NCI-H1105 (cell line): ENCODE results near the gene LRRC57.
"Not testable (repeated sequence)": the region's sequence is repeated elsewhere in the genome, so short reads cannot be mapped to it uniquely, and the experiment has no call there.

Source experiments
- DNase-seq: peaks from one replicate; lab custom pipeline; 2025; lab: John Stamatoyannopoulos, UW

Gene LRRC57

DNA sequence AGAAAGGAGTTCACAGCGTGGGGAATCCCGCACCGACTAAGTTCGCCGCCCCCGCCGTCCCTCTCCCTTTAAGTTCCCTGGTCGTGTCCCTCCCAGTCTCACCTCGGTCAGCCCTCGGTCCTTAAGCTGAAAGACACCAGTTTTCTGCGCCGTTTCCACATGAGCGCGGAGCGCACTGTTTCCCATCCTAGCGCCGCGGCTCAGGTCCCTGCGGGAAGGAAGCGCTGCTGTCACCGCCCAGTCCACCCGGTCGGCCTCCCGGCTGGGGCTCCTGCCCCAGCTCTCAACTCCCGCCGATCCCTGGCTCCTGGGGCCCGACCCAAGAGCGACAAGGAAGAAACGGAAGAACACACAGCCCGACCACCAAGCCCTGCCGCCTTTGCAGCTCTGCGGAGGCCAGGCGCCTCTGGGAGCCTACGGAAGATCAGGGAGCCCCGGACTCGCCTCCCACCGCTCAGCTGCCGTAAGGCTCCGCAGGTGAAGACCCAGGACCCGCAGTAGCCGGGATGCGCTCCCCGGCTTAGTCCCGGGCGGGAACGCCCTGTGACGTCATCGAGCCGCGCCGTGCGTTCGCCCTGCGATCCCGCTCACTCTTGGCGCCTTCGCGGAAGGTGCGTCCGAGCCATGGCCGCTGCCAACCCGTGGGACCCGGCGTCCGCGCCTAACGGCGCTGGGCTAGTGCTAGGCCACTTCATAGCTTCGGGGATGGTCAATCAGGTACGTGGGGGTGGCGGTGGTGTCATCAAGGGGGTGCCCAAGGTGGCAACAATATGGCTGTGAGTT is at the start of gene LRRC57, which contains the start of gene HAUS2:
Gene LRRC57, minus strand, starts transcription at position 545 of the 783 bp plus-strand sequence. Its CDS starts 359 bp downstream, at position 186.
Gene HAUS2, plus strand, starts transcription at position 590 of the 783 bp plus-strand sequence. Its CDS starts 35 bp downstream, at position 625.
- DNase-seq, result peak; percentile 56

DNA sequence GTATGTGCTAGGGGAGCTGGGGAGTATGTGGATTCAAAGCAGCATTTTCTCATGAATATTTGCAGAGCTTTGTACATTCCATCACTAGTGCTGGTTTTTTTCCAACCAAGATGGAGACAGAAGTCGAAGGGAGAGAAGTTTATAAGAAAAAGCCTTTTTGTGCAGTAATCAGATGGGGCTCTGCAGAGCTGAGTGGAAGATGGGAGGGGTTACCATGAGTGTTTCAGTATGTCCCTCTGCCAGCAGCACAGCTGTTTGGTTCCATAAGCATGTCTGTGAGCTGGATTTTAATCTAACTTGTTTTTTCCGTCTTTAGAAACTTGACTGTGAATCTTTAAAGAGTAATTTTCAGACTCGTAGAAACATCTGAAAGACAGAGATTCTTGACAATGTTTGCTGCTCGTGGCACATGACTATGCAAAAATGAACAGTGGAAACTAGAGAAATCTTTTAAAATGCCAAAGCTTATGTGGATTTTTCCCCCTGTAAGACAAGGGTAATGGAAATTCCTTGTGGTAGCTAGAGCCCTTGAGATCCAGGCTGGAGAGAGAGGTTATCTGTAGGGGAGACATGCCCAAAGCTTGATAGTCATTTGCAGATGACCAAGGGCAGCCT is 47.1 kb upstream of the LRRC57 start:
- DNase-seq, result no peak

DNA sequence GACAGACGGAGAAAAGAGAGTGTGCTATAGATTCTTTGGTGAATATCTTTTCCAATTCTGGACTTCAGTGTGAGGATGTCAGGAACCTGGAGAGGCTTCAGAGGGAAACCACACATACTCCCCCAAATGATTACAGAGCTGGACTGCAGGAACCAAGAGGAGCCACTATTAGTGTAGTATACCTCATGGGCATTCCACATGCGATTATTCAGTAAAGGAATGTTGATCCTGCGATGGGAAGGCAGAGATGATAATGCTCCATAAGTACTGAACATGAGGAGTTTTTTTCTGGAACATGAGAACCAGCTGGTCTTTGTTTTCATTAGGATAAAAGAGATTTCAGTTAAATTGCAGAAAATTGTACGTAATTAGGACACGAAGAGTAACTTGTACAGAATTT is 45.5 kb upstream of the LRRC57 start:
- no peak for DNase-seq

DNA sequence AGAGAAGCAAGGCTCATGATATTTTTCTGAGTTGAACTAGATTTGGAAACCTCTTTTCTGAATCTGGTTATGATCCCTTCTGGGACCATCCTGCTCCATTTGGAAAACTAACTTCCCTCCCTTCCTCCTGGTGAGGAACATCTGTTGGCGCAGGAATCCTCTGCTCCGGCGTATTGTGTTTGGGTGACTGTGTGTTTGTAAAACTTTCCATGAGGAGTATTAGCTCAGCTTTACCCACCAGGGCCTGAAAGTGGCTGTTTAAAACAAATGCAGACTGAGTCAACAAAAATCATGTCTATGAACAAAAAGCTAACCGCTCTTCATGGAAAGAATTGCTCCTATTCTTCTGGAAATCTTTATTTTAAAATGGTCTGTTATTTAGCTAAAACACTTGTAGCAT is 44.5 kb upstream of the LRRC57 start:
- DNase-seq, result no peak

DNA sequence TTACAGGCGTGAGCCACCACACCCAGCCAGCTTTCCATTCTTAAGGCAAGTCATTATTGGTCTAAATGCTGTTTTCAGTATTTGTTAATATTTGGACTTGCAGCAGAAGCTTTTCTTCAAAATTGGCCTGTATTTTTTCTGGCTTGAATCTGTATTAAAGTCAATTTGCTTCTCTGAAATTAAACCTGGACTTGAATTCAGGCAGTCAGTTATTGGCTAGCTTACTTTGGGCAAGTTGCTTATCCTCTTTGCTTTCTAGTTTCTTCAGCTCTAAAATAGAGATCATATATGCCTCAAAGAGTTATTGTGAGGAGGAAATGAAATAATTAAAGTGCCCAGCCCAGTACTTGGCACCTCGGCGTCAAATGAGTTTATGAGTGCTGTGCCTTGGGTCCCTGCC is 44.1 kb upstream of the LRRC57 start:
- no peak for DNase-seq

DNA sequence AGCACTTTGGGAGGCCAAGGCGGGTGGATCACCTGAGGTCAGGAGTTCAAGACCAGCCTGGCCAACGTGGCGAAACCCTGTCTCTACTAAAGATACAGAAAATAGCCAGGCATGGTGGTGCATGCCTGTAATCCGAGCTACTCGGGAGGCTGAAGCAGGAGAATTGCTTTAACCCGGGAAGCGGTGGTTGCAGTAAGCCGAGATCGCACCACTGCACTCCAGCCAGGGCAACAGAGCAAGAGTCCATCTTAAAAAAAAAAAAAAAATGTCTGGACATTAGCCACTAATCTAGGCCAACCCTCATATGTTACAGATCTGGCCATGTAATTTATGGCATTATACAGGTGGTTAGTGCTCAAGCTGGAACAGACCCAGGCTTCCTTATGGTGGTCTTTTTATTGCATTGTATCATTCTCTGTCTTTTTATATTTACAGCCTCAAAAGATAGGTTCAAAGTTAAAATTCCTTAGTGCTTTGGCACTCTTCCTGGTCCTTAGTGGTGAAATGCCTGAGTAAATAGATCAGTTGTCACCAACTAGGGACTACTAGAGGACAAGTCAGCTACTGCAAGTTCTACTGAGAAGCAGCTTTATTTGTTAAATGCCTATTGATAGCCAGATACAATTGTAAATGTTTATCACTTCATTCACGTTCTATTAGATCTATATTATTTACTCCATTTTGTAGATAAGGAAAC is 42.8 kb upstream of the LRRC57 start:
- DNase-seq, result no peak

DNA sequence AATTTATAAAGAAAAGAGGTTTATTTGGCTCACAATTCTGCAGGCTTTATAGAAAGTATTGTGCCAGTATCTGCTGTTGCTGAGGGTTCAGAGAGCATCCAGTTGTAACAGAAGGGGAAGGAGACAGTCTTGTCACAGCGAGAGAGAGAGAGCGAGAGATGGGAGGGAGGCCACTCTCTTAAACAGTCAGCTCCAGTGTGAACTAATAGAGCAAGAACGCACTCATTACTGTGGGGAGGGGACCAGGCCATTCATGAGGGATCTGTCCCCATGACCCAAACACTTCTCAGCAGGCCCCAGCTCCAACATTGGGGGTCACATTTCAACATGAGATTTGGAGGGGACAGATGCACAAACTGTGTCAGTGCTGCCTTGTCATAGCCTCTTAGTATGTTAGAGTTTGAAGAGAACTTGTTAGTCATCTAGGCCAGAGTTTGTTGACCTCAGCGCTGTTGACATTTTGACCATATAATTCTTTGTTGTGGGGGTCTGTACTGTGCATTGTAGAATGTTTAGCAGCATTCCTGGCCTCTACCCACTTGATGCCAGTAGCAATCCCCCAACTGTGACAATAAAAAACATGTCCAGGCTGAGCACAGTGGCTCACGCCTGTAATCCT is 42.1 kb upstream of the LRRC57 start:
- no peak for DNase-seq

DNA sequence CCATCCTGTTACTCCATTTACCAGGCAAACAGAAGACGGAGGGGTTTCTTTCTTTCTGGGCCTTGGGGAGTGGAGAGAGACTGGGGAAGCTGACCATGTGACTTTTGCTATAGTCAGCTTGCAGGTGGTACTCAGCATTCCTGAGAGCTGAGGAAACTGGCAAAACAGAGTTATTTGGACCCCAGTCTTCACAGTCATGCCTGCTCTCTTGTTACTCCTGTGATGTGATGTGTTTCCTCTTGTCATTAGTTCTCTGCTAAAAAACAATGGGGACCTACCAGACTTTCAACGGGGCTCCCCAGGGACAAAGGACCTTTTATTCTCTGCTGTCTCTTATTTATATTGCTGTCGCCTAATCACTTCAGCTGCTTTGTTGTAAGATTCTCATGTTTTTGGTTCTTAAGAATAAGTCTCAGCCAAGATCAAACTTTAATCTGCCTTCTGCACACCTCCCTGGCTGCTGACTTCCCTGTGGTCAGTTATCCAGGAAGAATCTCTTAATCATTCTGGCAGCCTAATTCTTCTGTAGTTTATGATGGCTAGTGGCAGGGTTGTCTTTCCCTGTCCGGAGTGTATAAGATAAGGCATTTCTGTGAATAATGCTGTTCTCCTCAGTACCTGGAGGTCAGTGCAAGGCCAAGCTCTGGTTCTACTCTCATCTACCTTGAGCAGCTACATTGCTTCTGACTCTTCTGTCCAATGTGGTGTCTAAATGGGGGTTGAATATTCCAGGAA is 35.6 kb upstream of the LRRC57 start:
- no peak for DNase-seq

DNA sequence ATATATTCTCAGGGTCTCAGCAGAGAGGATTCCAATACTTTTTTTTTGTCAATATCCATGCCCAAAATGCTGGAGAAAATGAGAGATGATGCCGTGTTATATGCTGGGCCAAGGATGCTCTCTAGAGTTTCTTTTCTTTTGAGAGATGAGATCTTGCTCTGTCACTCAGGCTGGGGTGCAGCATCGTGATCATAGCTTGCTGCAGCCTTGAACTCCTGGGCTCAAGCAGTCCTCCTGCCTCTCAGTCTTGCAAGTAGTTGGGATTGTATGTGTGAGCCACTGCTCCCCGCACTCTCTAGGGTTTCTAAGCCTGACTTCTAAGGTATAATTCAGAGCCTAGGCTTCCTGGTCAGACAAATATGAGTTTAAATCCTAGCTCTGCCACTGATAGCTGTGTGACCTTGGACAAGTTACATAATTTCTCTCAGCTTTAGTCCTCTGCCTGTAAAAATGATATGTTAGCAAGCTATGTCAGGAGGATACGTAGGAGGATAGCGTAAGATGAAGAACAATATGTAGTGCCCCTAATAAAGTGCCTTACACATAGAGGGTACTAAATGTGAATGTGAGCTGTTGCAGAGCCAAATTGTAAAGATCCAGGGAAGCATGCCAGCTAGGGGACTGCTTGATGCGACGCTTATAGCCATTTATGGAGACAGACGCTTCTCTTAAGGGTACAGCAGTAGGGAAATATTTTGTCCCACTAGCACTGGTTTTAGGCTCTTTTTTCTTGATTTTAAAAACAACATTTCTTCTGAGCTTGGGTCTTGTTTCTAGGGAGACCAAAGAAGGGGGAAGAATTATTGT is 34.2 kb upstream of the LRRC57 start:
- DNase-seq, result no peak

DNA sequence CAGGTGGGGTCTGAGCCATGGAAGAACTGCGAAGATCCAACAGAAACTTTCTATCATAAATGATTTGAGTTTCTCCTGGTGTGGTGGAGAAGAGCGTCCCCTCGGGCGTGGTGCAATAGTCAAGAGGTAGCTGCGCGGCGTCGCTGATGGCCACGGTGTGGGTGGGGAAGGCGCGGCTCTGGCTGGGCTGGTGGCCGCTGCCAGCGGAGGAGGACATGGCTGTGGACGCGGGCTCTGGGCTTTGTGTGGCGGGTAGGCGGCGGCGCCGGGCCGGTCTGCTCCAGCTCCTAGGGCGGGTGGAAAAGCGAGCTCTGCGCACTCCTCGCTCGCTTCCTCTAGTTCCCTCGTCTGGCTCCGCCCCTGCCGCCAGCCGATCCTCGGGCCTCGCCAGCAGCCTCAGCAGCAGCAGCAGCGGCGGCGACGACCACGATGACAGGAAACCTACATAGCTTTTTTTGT is 32.7 kb upstream of the LRRC57 start:
- DNase-seq, result peak; percentile 60

DNA sequence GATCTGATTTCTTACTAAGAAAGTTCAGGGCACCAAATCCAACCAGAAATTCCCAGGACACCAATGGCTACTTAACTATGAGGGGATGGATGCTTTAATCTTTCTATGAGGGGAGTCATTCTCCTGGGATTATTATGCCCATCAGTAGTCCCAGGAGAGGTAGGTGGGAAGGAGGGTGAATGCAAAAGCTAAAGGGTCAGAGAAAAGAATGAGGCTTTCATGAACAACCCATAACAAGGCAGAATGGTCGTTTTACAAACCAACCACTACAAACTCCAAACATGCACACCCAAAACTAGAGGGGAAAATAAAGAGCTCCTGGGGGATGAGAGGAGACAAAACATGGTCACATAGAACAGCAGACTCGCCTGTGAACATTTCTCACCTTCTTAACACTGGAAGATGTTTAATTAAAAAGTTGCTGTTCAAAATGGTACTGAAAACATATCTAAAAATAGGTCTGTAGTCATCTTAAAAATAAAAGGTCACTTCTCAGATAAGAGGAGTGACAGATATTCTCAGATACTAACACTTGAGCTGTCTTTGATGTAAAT is 30.5 kb upstream of the LRRC57 start:
- no peak for DNase-seq

DNA sequence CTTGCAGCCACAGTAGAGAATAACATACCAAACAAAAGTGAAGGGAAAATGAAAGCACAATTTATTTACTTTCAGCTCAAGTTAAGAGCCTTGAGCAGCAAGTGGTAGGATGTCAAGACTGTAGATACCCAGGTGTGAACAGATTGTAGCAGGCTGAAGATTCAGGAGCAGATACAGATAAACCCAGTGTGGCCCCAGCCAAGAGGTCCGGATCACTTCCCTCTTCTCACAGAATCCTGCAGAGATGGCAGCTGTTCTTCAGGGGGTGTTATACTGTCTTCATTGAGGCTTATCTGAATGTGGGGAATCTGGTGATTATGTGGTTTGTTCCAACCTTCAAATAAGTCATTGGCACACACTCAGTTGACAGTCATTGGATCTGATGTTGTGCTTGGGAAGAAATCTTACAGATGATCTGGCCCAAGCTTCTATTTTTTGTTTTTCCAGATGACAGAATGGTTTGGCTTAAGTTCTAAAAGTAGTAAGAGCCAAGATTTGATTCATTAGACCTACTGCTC is 29.0 kb upstream of the LRRC57 start:
- no peak for DNase-seq

DNA sequence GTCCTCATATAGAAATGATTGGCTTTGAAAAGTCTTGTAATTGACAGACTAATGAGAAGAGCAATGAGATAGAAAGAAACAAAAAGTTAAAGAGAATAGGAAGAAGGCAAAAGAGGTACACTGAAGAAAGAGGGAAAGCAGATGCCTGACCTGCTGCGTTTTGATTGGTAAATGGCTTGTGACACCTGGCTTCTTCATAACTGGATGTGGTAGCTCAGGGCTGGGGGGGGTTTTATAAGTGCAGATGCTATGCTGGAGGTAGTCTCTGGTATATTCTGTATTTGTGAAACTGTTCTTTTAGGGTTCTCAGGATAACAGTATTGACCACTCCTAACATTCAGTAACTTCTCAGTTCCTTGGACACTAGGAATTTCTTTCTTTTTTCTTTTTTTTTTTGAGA is 28.2 kb upstream of the LRRC57 start:
- no peak for DNase-seq

DNA sequence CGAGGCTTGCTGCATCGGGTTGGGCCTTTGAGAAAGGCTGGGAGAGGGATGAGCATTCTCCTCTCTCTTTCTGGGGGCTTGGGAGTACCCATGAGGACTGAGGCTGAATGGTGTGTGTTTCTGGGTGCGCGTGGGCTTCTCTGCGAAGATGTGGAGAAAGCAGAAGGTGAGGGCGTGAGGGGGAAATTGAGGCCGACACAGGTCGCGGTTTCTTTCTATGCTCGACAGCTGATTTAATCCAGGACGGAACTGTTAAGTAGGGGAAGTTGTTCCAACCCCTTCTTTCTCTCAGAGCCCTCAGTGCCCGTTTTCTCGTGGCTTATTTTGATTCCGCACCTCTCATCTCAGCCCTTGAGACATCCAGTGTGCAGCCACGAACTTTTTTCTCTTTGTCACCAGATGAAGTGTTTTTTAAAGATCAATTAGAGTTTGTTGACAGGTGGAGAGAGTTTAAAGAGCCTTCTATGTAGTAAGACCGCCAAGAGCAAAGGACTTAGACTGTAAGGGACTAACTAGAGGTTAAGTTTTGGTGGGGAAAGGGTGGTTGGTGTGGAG is 27.5 kb upstream of the LRRC57 start:
- no peak for DNase-seq

DNA sequence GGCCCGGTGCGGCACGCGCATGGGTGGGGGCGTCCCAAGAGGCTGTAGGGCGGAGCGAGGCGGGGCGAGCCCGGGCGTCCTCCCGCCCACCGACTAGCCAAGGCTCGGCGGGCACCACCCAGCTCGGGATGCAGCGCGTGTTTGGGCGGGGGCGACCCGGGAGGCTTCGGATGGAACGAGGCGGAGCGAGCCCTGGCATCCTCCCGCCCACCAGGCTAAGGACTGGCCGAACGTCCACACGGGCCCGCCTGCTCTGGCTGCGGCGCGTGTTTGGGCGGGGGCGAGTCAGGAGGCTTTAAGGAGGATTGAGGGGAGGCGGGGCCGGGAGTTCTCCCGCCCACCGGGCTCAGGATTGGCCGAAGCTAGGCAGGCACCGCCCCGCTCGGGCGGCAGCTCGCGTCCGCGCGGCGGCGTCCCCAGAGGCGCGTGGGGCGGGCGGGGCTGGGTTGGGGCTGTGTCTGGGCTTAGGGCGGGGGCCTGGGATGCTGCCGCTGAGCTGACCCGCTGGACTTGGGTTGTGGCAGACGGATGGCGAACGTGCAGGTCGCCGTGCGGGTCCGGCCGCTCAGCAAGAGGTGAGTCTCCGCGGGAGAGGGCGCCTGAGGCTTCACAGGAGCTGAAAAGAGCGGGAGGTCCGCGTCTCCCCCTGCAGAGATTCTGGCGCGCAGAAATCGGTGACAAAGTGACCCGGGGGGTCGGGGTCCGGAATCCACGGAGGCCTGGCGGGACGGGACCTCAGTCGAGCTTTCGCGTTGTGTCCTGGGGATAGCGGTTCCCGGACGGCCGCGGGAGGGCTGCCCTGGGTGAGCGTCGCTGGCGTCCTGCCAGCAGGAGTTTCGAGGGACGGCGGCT is 26.8 kb upstream of the LRRC57 start, which contains the start of gene STARD9:
Gene STARD9, plus strand, starts transcription at position 419 of the 852 bp plus-strand sequence. Its CDS starts 110 bp downstream, at position 529.
- DNase-seq, result peak; percentile 84

DNA sequence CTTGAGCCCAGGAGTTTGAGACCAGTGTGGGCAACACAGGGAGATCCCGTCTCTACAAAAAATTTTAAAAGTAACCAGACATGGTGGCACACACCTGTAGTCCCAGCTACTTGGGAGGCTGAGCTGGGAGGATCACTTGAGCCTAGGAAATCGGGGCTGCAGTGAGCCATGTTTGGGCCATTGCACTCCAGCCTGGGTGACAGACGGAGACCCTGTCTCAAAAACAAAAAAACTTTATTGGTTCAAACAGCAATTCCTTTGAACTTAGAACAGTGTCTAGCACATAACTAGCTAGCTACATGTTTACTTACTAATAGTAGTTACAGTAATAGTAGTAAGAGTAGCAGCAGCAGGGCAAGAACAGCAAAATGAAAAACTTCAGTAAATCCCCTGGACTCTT is 10.1 kb upstream of the LRRC57 start:
- DNase-seq, result no peak

DNA sequence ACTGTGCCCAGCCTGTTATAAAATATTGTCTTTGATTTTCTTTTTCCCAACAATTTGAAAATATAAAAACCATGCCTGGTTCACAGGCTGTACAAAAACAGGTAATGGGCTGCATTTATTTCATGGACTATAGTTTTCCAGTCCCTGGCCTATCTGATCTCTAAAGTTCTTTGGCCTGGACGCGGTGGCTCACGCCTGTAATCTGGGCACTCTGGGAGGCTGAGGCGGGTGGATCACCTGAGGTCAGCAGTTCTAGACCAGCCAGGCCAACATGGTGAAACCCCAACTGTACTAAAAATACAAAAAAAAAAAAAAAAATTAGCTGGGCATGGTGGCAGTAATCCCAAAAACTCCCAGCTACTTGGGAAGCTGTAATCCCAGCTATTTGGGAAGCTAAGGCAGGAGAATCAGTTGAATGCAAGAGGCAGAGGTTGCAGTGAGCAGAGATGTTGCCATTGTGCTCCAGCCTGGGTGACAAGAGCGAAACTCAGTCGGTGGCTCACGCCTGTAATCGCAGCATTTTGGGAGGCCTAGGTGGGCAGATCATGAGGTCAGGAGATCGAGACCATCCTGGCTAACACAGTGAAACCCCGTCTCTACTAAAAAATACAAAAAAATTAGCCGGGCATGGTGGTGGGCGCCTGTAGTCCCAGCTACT is 8.1 kb upstream of the LRRC57 start:
- not testable (repeated sequence) for DNase-seq

DNA sequence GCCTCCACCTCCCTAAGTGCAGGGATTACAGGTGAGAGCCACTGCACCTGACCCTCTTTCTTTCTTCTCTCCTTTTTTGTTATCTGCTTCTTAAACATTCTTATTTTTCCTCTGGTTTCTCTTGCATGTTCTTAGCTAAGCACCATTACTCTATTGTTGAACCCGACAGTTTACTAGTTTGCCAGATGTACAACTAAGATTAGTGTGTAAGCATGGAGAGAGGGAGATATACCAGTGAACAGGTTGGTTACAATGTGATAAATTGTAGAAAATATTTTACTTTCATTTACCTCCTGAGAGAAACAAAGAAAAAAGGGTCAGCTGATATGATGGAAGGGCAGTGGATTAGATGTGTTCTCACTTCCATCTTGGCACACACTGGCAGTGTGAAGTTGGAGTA is 5.0 kb upstream of the LRRC57 start:
- DNase-seq, result no peak
